ENCODE measurements around the gene NAXD.

DNA sequence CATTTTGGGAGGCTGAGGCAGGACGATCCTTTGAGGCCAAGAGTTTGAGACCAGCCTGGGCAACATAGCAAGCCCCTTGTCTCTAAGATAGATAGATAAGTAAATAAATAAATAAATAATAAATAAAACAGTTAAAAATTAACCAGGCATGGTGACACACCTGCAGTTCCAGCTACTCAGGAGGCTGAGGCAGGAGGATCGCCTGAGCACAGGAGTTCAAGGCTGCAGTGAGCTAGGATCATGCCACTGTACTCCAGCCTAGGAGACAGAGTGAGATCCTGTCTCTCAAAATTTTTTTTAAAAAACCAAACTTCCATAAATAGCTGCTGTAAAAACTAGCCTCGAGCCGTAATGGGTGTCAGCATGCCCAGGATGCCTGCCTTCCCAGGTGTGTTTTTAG is 14.4 kb upstream of the NAXD start:
- TF ChIP-seq, protein P1, sequence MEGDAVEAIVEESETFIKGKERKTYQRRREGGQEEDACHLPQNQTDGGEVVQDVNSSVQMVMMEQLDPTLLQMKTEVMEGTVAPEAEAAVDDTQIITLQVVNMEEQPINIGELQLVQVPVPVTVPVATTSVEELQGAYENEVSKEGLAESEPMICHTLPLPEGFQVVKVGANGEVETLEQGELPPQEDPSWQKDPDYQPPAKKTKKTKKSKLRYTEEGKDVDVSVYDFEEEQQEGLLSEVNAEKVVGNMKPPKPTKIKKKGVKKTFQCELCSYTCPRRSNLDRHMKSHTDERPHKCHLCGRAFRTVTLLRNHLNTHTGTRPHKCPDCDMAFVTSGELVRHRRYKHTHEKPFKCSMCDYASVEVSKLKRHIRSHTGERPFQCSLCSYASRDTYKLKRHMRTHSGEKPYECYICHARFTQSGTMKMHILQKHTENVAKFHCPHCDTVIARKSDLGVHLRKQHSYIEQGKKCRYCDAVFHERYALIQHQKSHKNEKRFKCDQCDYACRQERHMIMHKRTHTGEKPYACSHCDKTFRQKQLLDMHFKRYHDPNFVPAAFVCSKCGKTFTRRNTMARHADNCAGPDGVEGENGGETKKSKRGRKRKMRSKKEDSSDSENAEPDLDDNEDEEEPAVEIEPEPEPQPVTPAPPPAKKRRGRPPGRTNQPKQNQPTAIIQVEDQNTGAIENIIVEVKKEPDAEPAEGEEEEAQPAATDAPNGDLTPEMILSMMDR (IDR thresholded peaks at IDR 0.05): no peak
- no peak for TF ChIP-seq POLR2A (IDR thresholded peaks at IDR 0.05)
- TF ChIP-seq POLR2AphosphoS5 (IDR thresholded peaks at IDR 0.05): no peak
